Kidney capillary endothelial cell (primary cell): ENCODE measurements around the gene RAMP3.

Source experiments
- DNase-seq: peaks from one replicate; pipeline ENCODE4 v3.0.0-alpha.2; 2018; ENCODE audit warnings: low spot score

The RAMP3 gene

DNA sequence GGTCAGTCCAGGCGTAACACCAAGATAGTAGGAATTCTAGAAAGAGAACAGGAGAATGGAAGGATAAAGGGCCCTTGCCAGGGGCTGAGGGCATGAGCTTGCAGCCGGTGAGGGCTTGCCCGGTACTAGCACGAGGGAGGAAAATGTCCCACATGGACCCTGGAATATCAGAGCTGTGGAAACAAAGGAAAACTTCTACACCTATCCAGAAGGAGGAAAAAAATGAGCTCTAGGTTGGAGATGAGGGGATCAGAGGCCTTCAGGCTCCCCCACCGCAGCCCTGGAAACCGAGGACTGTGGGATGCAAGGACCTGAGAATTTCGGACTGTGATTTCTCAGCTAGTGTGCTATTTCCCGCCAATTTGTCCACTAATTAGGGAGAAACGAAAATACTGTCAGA is 22.1 kb downstream of the RAMP3 start:
- no peak for DNase-seq

DNA sequence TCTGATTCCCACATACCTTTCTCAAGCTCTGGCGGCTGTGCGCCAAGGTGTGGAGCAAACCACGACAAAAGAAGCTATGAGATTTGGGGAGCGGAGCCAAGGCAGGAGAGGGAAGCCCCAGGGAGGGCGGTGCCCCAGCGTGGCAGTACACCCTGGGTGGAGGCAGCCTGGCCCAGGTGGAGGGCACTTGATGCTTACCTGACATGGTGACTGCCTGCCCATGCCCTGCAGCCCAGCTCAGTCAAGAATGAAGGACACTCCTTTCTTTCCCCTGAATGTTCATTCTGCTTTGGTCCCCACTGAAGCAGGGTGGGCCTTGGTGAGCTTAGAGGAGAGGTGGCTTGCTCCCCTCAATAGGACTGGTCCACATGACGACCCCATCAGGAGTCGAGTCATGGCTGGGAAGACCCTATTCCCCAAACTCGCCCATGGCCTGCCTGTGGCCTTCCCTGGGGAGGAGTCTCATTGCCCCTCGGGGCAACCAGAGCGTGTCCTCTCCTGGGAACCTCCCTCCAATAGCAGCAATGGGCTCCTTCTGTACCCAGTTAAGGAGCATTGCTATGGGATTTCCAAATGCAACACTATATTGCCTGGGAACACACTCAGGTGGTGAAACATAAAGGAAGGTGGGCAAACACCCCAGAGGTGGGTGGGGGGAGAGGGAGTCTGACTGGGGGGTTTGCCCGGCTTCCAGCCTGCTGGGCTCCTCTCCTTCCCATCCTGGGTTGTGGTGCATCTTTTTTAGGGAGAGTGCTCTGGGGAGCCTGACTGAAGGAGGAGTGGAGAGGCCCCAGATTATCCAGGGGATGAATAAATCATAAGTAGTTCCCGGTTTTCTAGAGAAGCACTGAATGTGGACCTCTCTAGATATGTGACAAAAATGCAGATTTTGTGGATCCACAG is 22.7 kb downstream of the RAMP3 start:
- no peak for DNase-seq

DNA sequence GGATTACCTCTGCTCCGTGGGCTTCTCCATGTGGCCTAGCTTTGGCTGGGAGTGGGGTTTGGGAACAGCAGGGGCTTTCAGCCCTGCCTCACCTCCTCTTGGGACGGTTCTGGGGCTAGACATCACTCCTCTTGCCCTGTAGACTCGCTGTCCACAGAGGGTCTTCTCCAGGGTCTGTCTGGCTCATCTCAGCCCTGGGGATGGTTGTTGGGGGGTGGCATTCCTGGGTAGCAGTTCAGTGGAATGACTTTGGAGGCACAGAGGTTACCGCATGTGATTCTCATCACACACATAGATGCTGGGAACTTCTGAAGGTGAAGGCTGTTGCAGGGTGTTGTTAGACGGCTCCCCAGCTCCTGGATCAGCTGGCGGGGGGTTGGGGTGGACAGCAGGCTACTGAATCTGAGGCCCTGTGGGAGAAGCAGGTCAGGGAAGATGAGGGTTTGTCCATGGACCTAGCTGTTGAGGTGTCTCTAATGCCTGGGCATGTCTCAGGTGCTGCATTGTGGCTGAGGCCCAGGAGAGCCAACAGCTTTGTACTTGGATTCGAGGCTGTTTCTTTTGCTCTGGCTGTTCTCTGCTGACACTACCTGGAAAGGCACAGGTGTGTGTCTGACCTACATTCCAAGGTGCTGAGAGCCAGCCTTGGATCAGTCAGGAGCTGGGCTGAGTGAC is 23.8 kb downstream of the RAMP3 start:
- DNase-seq: no peak

DNA sequence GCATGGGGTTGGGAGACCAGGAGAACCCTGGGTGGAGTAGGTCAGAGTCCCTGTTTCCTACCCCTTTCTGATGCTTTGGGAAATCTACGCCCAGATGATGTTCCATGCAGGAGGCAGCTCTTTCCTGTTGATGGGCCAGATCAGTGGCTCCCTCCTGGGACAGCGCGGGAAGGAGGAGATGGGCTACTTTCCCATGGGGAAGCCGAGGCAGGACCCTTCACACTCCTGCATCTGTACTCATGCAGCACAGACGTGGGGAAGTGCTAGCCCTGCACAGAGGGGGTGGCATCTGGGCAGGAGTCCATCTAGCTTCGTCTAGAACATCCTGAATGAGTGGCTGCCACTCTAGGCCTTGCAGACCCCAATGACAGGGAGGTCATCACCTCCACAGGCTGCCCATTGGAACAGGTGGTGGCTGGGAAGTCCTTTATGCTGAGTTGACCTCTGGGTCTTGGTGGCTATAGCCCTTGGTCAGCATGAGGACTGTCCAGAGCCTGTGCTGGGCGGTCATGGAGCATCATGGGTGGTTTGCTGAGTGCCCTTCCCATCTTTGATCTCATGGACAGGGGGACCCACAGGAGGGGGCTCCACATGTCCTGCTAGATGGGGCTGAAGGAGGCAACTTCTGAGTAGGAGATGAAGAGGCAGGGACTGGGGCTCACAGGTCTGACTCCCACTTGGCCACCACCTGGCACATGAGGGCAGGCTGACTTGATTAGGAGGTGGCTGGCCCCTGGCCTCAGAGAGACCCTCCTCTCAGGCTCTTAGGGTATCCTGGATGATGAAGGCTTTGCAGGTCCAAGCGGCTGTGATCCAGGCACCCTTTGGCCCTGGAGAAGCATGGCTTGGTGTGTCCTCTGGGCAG is 24.6 kb downstream of the RAMP3 start:
- no peak for DNase-seq

DNA sequence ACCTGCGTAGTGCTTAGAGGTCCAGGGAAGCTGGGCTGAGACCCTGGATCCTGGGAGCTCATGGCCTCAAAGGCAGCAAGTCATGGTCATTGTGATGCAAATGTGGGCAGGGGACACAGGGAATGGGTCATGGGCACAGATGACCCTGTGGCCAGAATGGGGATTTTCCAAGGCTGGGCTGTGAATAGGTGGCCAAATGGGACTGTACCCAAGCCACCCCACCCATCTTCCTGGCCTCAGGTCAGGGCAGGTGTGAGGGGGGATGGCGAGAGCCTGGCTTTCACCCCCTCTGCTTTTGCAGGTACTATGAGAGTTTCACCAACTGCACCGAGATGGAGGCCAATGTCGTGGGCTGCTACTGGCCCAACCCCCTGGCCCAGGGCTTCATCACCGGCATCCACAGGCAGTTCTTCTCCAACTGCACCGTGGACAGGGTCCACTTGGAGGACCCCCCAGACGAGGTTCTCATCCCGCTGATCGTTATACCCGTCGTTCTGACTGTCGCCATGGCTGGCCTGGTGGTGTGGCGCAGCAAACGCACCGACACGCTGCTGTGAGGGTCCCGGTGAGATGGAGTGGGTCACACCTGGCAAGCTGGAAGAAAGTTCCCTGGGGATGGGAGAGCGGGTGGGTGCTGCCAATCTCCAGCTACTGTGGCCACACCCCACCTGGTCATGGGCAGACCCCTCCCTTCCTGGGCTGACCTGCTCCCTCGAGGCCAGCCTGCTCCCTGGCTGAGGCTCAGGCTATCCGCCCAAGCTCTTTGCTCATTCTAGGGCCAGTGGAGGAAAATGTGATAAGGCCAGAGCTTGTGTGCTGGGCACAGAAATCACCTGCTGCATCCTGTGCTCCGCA is 25.5 kb downstream of the RAMP3 start:
- no peak for DNase-seq

DNA sequence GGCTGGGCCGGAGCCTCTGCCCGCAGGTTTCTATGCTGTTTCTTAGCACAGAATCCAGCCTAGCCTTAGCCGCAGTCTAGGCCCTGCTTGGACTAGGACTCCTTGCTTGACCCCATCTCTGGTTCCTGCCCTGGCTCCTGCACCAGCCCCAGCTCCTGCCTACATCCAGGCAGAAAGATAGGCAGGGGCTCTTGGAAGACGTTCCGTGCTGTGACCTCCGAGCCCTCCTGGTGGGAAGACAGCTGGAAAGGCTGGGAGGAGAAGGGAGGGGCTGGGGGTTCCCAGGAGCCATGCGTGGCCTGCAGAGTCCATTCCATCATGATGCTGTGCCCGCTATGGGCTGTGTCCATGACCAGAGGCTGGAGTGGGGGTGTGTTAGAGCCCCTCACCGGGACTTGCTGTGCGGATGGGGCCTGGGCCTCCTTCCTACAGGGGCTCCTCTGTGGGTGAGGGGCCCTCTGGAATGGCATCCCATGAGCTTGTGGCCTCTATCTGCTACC is 26.2 kb downstream of the RAMP3 start:
- DNase-seq: no peak

DNA sequence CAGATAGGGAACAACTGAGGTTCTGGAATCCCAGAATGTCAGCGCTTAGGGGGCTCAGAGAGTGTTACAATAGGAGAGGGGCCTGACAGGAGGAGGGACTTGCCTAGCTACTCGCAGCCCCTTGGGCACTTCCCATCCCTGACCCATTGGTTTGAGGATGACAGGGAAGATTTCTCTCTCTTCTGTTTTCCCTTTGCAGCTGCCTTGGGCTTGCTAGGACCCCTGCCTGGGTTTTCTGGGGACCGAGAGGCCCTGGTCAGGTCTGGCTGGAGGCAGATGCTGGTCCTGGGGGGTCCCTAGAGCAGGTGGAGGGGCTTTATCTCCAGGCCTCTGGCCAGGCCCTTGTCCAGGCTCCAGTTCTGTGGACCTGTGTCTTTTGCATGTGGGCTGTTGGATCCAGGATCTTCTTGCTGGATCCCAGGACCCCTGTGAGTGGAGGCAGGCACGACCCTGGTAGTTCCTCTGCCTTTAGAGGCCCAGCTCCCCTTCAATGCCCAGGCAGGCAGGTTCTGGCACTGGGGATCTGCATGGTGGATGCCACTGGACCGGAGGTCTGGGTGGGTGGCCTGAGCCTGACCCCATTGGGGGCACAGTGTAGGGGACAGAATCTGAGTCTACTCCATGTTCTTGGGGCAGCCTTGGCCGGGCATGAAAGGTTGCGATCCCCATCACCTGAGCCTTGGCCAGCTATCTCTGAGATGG is 26.9 kb downstream of the RAMP3 start:
- DNase-seq: no peak

DNA sequence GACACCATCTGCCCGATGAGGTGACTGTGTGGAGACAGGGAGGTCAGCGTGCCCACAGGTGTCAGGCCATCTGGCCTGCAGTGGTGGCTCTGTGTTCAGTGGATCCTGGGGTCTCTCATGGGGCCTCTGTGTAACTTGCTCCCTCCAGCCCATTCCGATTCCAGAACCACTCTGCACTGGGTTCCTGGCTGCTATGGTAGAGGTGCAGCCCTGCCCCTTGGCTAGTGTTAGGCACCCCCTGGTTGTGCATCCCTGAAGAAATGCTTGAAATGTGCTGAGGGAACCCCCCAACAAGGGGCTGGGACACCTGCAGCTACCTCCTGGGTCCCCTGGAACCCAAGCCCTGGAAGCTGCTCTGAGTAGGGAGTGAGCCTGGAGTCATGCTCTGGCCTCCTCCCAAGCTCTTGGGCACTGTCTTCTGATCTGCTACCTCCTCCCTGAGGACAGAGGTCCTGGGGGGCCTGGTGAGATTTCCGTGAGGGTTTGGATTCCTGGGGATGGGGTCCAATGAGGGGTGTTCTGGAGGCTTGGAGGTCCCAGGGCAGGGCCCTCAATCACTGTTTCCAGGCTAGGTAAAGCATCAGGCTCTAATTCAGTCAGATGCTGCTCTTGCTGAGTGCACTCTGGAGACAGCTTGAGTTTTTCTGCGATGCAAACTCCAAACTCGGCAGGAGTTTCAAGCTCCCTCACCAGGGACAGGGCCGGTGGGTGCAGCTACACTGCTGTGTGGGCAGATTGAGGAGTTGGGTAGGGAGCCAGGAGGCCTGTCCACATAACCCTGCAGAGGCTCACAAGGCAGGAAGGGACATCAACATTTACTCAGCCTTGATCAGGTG is 27.7 kb downstream of the RAMP3 start:
- DNase-seq: no peak

DNA sequence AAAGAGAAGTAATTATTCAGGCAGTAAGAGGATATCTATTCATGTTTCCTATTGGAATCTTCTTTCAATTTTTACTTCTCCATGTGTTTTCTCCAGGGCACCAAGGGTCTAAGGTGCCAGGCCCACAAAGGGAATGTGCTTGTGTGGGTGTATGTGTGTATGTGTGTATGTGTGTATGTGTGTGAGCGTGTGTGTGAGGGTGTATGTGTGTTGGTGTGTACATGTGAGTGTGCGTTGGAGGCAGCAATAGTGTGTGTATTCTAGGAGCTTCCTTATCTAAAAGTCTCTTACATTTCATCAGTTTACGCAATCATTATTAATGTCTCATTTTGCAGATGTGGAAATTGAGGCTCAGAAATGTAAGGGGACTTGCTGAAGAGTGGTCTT is 28.3 kb downstream of the RAMP3 start:
- DNase-seq: no peak

DNA sequence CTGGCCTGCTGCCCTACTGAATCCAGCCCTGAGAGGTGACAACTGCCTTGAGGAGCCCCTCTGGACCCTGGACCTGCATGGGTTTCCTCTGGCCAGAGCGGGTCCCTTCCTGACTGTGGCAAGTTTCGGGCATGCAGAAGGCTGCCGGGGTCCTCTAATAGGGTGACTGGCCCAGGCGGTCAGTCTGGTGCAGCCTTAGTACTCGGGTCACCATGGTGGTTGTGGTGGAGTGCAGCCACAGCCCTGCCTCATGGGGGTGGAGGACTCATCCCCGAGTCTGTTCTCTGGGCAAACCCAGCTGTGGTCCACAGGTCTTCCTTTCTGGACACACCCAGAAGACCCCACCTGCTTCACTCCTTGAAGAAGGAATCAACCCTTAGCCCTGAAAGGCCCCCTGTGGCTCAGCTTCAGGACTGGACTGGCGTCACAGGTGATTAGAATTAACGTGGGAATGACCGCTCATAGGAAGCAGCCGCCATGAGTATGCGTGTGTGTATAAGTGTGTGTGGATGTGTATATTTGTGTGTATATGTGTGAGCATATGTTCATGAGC is 28.7 kb downstream of the RAMP3 start:
- DNase-seq: no peak

DNA sequence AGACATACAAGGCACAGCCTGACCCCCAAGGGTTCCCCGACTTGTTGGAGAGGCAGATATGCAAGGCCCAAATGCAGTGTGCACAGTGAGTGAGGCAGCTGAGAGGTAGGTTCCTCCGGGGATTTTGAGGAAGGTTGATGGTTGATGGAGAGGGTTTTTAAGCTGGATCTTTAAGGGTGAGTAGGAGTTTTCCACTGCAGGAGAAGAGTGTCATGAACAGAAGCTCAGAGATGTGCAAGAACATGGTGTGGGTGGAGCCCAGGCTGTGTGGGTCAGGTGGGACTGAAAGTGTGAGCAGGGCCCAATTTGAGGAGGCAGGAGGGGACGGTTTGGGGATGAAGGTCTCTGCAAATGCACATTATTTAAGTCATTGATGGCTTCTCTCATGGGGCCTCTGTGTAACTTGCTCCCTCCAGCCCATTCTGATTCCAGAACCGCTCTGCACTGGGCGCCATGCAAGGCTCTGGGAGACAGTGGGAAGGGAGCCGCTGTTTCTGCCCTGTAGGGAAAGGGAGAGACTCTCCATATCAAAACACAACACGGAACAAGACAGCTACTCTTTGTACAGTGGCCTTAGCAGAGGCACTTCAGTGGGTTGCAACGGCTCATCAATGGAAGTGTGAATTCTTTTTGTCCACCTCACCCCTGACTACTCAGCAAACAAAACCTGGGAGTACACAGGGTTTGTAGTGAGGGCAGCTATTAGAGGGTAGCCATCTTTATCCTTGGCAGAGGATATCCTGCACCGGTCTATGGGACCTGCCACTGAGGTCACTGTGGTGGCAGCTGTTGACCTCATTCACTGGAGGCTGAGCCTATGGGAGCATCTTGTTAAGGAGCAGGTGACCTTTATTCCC is 29.7 kb downstream of the RAMP3 start:
- DNase-seq: no peak

DNA sequence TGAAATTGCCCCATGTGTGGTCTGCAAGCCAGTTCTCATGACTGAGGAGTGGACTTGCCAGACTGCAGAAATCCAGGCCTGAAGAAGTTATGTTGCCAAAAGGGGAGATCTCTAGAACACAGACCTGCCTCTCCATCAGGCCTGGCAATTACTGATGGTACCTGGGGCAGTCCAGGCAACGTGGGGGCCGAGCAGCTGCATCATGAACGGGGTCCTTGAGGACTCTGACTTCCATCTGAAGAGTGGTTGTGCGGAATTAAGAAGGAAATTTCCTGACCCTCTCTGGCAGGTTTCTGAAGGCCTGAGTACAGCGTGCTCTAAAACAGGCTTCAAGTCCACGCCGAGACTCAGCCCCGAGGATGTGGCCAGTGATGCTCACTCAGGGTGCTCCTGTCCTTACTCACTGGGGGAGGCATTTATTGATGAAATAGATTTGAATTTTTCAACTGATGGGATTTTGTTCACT is 30.4 kb downstream of the RAMP3 start:
- DNase-seq: no peak

DNA sequence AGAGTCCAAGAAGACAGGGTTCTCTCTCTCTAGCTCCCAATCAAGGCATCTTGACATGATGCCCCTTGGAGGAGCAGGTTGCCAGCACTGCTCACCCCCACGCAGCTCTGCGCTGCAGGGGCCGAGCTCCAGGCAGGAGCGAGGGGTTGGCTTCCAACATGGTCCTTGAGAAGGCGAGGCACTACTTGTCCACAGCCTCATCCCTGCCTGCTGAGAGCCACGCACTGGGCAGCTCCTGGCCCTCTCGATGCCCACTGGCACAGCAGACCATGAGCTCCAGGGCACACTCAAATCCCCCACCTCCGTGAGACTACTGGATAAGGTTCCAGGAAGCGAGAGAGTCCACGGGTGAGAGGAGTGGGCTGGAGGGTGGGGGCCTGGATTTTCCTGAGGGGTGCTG is 31.1 kb downstream of the RAMP3 start:
- DNase-seq: no peak

DNA sequence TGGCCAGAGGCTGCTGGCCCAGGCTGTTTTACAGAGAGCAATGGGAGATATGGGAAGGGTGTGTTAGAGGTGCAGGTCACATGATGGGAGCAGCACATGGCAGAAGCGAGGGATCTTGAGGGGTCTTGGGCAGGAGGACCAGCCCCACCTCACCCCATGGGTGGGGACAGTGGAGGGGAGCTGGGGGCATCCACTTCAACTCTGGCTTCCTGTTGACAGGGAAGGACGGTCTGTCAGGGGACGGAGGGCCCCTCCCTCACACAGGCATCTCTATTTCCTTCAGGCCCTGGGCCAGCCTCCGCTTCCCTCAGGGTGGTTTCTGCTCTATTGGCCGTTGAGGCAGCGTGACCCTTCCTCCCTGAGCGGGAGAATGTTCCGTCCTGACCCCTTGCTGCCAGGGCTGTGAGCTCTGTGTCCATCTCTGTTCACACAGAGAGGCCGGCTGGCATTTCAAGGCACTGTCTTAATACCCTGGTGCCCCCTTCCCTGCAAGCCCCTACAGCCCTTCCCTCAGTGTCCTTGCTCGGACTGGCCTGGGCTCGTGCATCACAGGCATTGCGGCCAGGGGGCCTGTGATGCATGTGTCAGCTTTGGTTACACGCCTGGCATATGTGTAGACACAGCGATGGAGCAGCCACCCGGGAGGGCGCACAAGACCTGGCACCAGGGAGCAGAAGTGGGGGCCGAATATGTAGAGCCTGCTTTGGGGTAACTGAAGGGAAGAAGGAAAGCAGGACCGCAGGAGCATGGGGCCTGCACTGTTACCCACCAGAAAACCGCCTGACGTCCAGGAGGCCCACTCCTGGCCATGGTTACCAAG is 31.8 kb downstream of the RAMP3 start:
- DNase-seq: no peak

DNA sequence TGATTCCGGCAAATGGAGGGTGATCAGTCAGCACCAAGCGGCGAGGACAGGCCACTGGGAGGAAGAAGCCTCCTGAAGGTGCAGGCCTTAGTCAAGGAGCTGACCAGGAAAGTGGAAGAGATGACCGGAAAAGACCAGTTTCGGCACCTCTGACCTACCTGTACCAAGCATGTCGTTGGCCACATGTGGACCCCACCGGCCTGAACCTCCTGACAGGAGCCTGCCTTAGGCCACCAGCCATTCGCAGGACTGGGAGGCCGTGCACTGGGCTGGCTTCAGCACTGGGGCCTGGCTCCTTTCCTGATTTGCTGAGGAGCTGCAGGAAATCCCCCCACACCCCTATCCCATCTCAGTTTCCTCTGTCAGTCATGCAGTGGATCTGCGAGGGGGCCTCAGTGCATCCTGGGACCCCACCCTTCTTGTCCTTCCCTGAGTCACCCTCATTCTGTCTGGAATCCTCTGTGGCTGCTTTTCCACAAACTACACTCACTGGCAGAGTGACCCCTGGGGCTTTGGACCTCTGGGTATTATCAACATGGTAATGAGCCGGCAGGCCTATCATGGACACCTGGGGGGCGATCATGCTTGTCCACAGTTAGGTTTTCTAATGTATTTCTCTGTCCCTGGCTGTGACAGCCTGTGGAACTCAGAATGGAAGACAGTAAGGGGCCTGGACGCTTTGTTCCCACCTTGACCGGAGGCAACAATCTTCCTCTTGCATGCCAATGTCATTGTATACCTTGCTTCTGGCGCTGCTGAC is 33.0 kb downstream of the RAMP3 start:
- DNase-seq: no peak

DNA sequence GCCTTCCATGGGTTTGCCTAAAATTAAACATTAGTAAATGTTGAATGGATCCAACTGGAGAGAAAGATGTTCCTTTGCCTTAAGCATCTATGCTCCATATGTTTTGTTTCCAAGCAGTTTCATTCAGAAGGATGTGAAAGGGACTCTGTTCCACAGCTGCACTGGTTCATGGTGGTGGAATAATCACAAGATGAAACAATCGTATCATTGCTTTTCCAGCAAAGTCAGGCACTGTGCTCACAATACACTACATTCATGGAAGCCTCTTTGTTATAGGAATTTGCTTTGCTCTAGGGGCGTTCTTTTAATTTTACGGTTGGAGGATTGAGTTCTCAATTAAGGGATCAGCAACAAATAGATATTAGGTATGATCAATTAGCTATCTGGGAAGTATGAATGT is 33.8 kb downstream of the RAMP3 start:
- no peak for DNase-seq

DNA sequence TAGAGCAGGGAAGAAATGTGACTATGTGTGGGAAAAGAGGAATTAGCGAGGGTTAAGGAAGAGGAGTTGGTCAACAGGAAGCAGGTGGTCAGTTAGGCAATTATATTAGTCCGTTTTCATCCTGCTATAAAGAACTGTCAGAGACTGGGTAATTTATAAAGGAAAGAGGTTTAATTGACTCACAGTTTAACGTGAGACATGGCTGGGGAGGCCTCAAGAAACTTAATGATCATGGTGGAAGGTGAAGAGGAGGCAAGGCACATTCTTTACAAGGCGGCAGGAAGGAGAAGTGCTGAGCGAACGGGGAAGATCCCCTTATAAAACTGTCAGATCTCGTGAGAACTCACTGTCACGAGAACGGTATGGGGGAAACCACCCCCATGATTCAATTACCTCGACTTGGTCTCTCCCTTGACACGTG is 35.0 kb downstream of the RAMP3 start:
- no peak for DNase-seq
